ENCODE data around the gene CLDND2. TPM values are rescaled to one million over a fixed set of nuclear protein-coding genes. Genes with fewer than 3 reads are reported as not detected.

The CLDND2 gene
- total RNA-seq, 4 donors from 2014 or later, result not detected

DNA sequence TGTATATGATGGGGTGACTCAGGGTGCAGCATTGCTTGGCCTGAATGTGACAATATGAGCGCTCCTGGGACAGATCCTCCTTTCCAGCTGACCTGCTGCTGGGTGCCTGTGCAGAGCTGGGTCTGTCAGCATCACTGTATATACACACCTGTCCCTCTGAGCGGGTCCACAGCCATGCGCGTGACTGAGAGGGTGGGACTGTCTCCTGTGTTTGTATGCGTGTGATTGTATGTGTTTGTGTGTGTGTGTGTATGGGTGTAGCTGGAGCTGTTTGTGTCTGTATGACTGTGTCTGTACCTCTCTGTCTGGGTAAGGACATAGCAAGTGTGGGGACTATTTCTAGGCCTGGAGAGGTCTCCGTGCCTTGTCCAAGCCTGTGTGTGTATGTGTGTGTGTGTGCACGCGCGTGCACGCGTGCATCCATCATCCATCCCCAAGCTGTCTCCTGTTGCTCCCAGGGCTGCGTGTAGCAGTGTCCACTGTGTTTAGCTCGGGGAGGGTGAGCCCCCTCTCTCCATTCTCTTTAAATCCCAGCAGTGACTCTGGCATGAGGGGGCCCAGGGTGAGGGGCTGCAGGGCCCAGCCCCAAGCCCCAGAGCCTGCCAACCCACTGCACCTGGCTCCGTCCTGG, 49.0 kb downstream of the CLDND2 start:
- Histone ChIP-seq H3K9me3 (no peaks in the 10 kb centered on the region), H3K27me3 (no peaks in the 10 kb centered on the region), H3K27ac (no peak overlapping the region), H3K4me1 (no peaks in the 10 kb centered on the region), H3K36me3 (no peaks in the 10 kb centered on the region), H3K4me3 (replicated peaks in 1 of 3) (no peak overlapping the region)
- no peak for DNase-seq
- TF ChIP-seq, protein P1, sequence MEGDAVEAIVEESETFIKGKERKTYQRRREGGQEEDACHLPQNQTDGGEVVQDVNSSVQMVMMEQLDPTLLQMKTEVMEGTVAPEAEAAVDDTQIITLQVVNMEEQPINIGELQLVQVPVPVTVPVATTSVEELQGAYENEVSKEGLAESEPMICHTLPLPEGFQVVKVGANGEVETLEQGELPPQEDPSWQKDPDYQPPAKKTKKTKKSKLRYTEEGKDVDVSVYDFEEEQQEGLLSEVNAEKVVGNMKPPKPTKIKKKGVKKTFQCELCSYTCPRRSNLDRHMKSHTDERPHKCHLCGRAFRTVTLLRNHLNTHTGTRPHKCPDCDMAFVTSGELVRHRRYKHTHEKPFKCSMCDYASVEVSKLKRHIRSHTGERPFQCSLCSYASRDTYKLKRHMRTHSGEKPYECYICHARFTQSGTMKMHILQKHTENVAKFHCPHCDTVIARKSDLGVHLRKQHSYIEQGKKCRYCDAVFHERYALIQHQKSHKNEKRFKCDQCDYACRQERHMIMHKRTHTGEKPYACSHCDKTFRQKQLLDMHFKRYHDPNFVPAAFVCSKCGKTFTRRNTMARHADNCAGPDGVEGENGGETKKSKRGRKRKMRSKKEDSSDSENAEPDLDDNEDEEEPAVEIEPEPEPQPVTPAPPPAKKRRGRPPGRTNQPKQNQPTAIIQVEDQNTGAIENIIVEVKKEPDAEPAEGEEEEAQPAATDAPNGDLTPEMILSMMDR (IDR thresholded peaks at IDR 0.05), result no peak
- no peak for TF ChIP-seq POLR2A (IDR thresholded peaks at IDR 0.05)
- 74 to 80% methylated on average over 12 to 14 of the region's 14 CpGs for WGBS, 2 donors
- intact Hi-C loops (cut with DNase I), result no loop called here

- intact Hi-C loops (cut with DNase I), result no loop called here
- Histone ChIP-seq H3K27ac (no peak overlapping the region), H3K4me3 (replicated peaks in 1 of 3) (no peak overlapping the region), H3K9me3 (no peaks in the 10 kb centered on the region), H3K4me1 (no peaks in the 10 kb centered on the region), H3K27me3 (no peaks in the 10 kb centered on the region), H3K36me3 (no peaks in the 10 kb centered on the region)
- TF ChIP-seq POLR2A (IDR thresholded peaks at IDR 0.05), result no peak
- TF ChIP-seq, protein P1 (IDR thresholded peaks at IDR 0.05), result no peak
- 54 to 60% methylated on average over 20 to 21 of the region's 23 CpGs for WGBS, 2 donors
- DNase-seq, result no peak
Observed at GRCh38 chr19:51318687-51319648, 49.8 kb downstream of the CLDND2 start.

DNA sequence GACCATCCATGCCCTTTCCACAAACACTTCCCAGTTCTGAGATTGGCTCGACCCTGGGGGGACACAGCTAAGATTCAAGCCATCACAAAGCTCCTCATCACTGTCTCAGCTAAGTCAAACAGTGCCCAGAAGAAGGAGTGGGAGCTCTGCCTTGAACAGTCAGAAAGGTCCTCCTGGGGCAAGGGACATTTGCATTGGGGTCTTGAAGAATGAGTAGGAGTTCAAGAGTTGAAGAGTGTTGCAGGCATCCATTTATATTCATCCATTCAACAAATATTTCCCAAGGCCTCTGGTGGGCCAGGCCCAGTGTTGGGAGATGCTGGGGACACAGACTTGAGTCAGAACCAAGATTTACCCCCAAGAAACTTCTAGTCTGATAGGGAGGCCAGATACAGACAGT, 50.8 kb downstream of the CLDND2 start:
- intact Hi-C loops (cut with DNase I), result no loop called here
- no peak for TF ChIP-seq POLR2A (IDR thresholded peaks at IDR 0.05)
- TF ChIP-seq, protein P1 (IDR thresholded peaks at IDR 0.05), result no peak
- DNase-seq, result no peak
- H3K4me1 ChIP-seq, result no peaks in the 10 kb centered on the region
- no peak overlapping the region for H3K27ac ChIP-seq
- no peaks in the 10 kb centered on the region for H3K9me3 ChIP-seq
- WGBS, 2 donors, result 69 to 80% methylated on average over 1 of the region's 1 CpG
- no peaks in the 10 kb centered on the region for H3K36me3 ChIP-seq
- H3K27me3 ChIP-seq, result no peaks in the 10 kb centered on the region
- H3K4me3 ChIP-seq (replicated peaks in 1 of 3), result no peak overlapping the region

- WGBS, 2 donors, result 75 to 91% methylated on average over 2 to 3 of the region's 3 CpGs
- H3K27ac ChIP-seq, result no peak overlapping the region
- H3K4me3 ChIP-seq (replicated peaks in 1 of 3), result no peak overlapping the region
- H3K36me3 ChIP-seq, result no peaks in the 10 kb centered on the region
- no peaks in the 10 kb centered on the region for H3K9me3 ChIP-seq
- DNase-seq, result no peak
- H3K27me3 ChIP-seq, result no peaks in the 10 kb centered on the region
- TF ChIP-seq, protein P1 (IDR thresholded peaks at IDR 0.05), result no peak
- TF ChIP-seq POLR2A (IDR thresholded peaks at IDR 0.05), result no peak
- intact Hi-C loops (cut with DNase I), result no loop called here
- H3K4me1 ChIP-seq, result no peaks in the 10 kb centered on the region
Observed at GRCh38 chr19:51317376-51317775, 51.4 kb downstream of the CLDND2 start.

Other genes starting within 250 kb of the CLDND2 start
- gene SIGLEC9, start 244.1 kb downstream of the CLDND2 start, total RNA-seq, result 1 to 10 TPM; 1.2 to 3.1 (median 1.9) TPM
- gene SIGLEC7, start 226.7 kb downstream of the CLDND2 start, total RNA-seq, result 1 to 10 TPM in 1 of 4 donors, under 1 TPM in 1, not detected in 2; 0.54 to 1.0 TPM
- 1 to 10 TPM in 3 of 4 donors, under 1 TPM in 1; 0.54 to 4.0 (median 1.8) TPM for gene CD33, start 143.9 kb downstream of the CLDND2 start, total RNA-seq
- not detected for gene SIGLECL1, start 117.9 kb downstream of the CLDND2 start, total RNA-seq
- gene IGLON5, start 57.4 kb downstream of the CLDND2 start, total RNA-seq, result under 1 TPM in 1 of 4 donors, not detected in 3; 0.54 TPM
- gene VSIG10L, start 26.9 kb downstream of the CLDND2 start, total RNA-seq, result under 1 TPM; 0.21 to 0.56 (median 0.28) TPM
- gene ETFB, start 2.6 kb downstream of the CLDND2 start, total RNA-seq, result 100 to 1,000 TPM in 2 of 4 donors, 10 to 100 TPM in 2; 73.1 to 177 (median 129) TPM
- 1 to 10 TPM in 1 of 4 donors, under 1 TPM in 1, not detected in 2; 0.54 to 2.2 TPM for gene NKG7, start 3.7 kb upstream of the CLDND2 start, total RNA-seq
- not detected for gene LIM2, start 19.0 kb upstream of the CLDND2 start, total RNA-seq
- under 1 TPM in 1 of 4 donors, not detected in 3; 0.40 TPM for gene C19orf84, start 21.6 kb upstream of the CLDND2 start, total RNA-seq
- gene SIGLEC10, start 48.6 kb upstream of the CLDND2 start, total RNA-seq, result 1 to 10 TPM; 1.3 to 5.3 (median 2.9) TPM
- gene SIGLEC8, start 89.5 kb upstream of the CLDND2 start, total RNA-seq, result under 1 TPM in 2 of 4 donors, not detected in 2; 0.45 to 0.49 TPM
- not detected for gene CEACAM18, start 109.5 kb upstream of the CLDND2 start, total RNA-seq
- gene SIGLEC12, start 132.8 kb upstream of the CLDND2 start, total RNA-seq, result under 1 TPM in 1 of 4 donors, not detected in 3; 0.11 TPM
- gene SIGLEC6, start 162.7 kb upstream of the CLDND2 start, total RNA-seq, result not detected
- gene ZNF175, start 202.3 kb upstream of the CLDND2 start, total RNA-seq, result 10 to 100 TPM in 1 of 4 donors, 1 to 10 TPM in 3; 9.0 to 12.9 (median 9.4) TPM